Esophagus squamous epithelium (tissue), 5 donors: Measurements from ENCODE around the gene ABCC12. TPM values are rescaled to one million over a fixed set of nuclear protein-coding genes. Genes with fewer than 3 reads are reported as not detected.

ENCODE experiments used
- DNase-seq: peaks from one replicate; lab custom pipeline; 2025; lab: John Stamatoyannopoulos, UW
- H3K27ac ChIP-seq, 4 donors: fragments of 200-600 bp; sonication (generic); one replicate each; pipeline ENCODE4 v1.5.1; 2016 to 2019; ENCODE audit warnings: mild to moderate bottlenecking in 1 of 4
- H3K27me3 ChIP-seq, 4 donors: fragments of 200-600 bp; sonication (generic); 1 replicate in 3 of 4; 2 replicates in 1 of 4; pipeline versions ENCODE4 v1.5.1 to v1.6.0; 2017 to 2021; ENCODE audit warnings: antibody characterized with exemption in 1 of 4
- H3K36me3 ChIP-seq, 3 donors: fragments of 200-600 bp; sonication (generic); one replicate each; pipeline ENCODE4 v1.5.1; 2016 to 2019
- H3K4me1 ChIP-seq, 3 donors: fragments of 200-600 bp; sonication (generic); one replicate each; pipeline ENCODE4 v1.5.1; 2017 to 2019
- H3K4me3 ChIP-seq, 4 donors: fragments of 200-600 bp; sonication (generic); 1 replicate in 3 of 4; 2 replicates in 1 of 4; pipeline ENCODE4 v1.5.1; 2016 to 2019; ENCODE audit warnings: mild to moderate bottlenecking in 2 of 4, moderate library complexity in 1 of 4
- H3K9me3 ChIP-seq, 3 donors: fragments of 200-600 bp; sonication (generic); one replicate each; pipeline ENCODE4 v1.5.1; 2016 to 2019
- POLR2A ChIP-seq, 4 donors: fragments of 450-650 bp; IDR thresholded peaks; one replicate each; pipeline ENCODE4 v1.6.1; 2017; ENCODE audit warnings: antibody characterized with exemption in 4 of 4, mild to moderate bottlenecking in 4 of 4, moderate library complexity in 3 of 4
- whole genome bisulfite sequencing, 2 donors: methylation state at CpG; one replicate each; pipeline ENCODE4 v1.1.5; 2018; 5-methylcytosine and 5-hydroxymethylcytosine counted together
- intact Hi-C: fragments of 100-400 bp; cut with DNase I; formaldehyde crosslinking; loops from one replicate; pipeline ENCODE4 v1.15.0; 2022
- total RNA-seq, 4 donors: library from RNA; depleted of rRNA; stranded (reverse); fragments of >200 nt; gene quantifications; one replicate each; pipeline ENCODE4 v1.1.0, GENCODE V29; 2016
- TF ChIP-seq, protein P1 (sequence below), 6 experiments: fragments of 450-650 bp in 4 of 6; fragments of 200-600 bp in 2 of 6; sonication (generic) in 2 of 6; IDR thresholded peaks; one replicate each; pipeline ENCODE4 v1.5.1; 2016 to 2019; ENCODE audit warnings: antibody characterized with exemption in 6 of 6, mild to moderate bottlenecking in 4 of 6, moderate library complexity in 4 of 6
- donor health status: DM: yes; HTN: yes; CAD: no.

Gene ABCC12
- total RNA-seq, 4 donors from 2014 or later, result not detected

- intact Hi-C loops, result no loop called here
- 67 to 80% methylated on average over 6 to 7 of the region's 7 CpGs for WGBS, 2 donors
These were observed 41.4 kb downstream of the ABCC12 start for GRCh38 chr16:48114410-48114809.

GRCh38 chr16:48113471-48113870 lies 42.3 kb downstream of the ABCC12 start:
- DNase-seq, result no peak
- no peaks in the 10 kb centered on the region for H3K9me3 ChIP-seq
- WGBS, 2 donors, result 73 to 77% methylated on average over 4 to 6 of the region's 7 CpGs
- peaks cover 0 to 63% (median 0%) of the 10 kb centered on the region in 4 donors for H3K27me3 ChIP-seq
- intact Hi-C loops, result no loop called here
- H3K4me3 ChIP-seq, result no peak overlapping the region
- TF ChIP-seq, protein P1, sequence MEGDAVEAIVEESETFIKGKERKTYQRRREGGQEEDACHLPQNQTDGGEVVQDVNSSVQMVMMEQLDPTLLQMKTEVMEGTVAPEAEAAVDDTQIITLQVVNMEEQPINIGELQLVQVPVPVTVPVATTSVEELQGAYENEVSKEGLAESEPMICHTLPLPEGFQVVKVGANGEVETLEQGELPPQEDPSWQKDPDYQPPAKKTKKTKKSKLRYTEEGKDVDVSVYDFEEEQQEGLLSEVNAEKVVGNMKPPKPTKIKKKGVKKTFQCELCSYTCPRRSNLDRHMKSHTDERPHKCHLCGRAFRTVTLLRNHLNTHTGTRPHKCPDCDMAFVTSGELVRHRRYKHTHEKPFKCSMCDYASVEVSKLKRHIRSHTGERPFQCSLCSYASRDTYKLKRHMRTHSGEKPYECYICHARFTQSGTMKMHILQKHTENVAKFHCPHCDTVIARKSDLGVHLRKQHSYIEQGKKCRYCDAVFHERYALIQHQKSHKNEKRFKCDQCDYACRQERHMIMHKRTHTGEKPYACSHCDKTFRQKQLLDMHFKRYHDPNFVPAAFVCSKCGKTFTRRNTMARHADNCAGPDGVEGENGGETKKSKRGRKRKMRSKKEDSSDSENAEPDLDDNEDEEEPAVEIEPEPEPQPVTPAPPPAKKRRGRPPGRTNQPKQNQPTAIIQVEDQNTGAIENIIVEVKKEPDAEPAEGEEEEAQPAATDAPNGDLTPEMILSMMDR (IDR thresholded peaks at IDR 0.05), result peak in 1 of 6 experiments; percentile 24
- TF ChIP-seq POLR2A (IDR thresholded peaks at IDR 0.05), result no peak
- H3K4me1 ChIP-seq, result no peaks in the 10 kb centered on the region
- H3K36me3 ChIP-seq, result no peaks in the 10 kb centered on the region
- H3K27ac ChIP-seq, result no peak overlapping the region

More at GRCh38 chr16:48114410-48114809, 41.4 kb downstream of the ABCC12 start:
- no peaks in the 10 kb centered on the region for H3K9me3 ChIP-seq
- no peak for DNase-seq
- H3K27ac ChIP-seq, result no peak overlapping the region
- H3K4me1 ChIP-seq, result no peaks in the 10 kb centered on the region
- no peak for TF ChIP-seq POLR2A (IDR thresholded peaks at IDR 0.05)
- TF ChIP-seq, protein P1 (IDR thresholded peaks at IDR 0.05), result no peak
- peaks cover 0 to 57% (median 0%) of the 10 kb centered on the region in 4 donors for H3K27me3 ChIP-seq
- H3K36me3 ChIP-seq, result no peaks in the 10 kb centered on the region
- H3K4me3 ChIP-seq, result no peak overlapping the region

DNA sequence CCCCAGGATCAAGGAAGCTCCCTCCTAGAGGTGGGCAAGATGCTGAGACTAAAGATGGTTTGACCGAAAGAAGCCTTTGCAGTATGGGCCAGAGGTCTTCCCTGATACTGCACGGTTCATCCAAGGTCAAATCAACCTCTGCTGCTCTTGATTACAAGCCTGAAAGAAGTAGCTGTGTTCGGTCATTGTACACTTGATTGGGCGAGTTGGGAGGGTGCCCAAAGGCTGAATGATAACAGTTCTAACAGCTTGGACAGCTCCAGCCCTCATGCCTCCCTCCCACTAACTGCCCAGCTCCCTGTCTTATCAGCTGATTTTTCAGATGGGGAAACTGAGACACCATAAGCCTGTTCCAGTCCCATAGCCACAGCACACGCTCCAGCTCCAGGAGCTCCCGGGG lies 42.8 kb downstream of the ABCC12 start:
- 71 to 80% methylated on average over 6 of the region's 6 CpGs for WGBS, 2 donors
- DNase-seq, result no peak
- TF ChIP-seq, protein P1 (IDR thresholded peaks at IDR 0.05), result no peak
- no peak for TF ChIP-seq POLR2A (IDR thresholded peaks at IDR 0.05)
- H3K4me1 ChIP-seq, result no peaks in the 10 kb centered on the region
- no peak overlapping the region for H3K27ac ChIP-seq
- no peaks in the 10 kb centered on the region for H3K9me3 ChIP-seq
- intact Hi-C loops, result no loop called here
- H3K4me3 ChIP-seq, result no peak overlapping the region
- H3K27me3 ChIP-seq, result peaks cover 0 to 65% (median 0%) of the 10 kb centered on the region in 4 donors
- no peaks in the 10 kb centered on the region for H3K36me3 ChIP-seq

DNA sequence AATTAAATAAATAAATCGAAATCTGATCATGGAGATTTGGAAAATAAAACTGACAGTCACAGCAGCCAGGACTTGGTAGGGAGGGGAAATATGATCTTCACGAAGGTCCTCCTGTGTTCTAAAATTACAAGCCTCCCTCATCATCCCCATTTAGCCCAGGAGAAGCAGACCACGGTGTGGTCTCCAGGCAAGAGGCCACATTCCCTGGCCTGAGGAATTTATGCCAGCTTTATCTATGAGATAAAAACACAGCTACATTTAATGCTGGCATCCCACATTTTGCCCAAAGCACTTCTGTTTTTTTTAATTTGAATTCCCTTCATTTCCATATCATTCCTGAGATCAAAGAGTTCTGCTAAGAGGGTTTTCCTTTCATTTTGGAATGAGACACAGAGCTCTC lies 43.2 kb downstream of the ABCC12 start:
- TF ChIP-seq, protein P1 (IDR thresholded peaks at IDR 0.05), result no peak
- no peak for TF ChIP-seq POLR2A (IDR thresholded peaks at IDR 0.05)
- 25 to 34% methylated on average over 3 of the region's 3 CpGs for WGBS, 2 donors
- H3K27me3 ChIP-seq, result peaks cover 0 to 66% (median 0%) of the 10 kb centered on the region in 4 donors
- no peak for DNase-seq
- intact Hi-C loops, result no loop called here
- H3K4me3 ChIP-seq, result no peak overlapping the region
- H3K4me1 ChIP-seq, result no peaks in the 10 kb centered on the region
- H3K27ac ChIP-seq, result no peak overlapping the region
- H3K36me3 ChIP-seq, result no peaks in the 10 kb centered on the region
- no peaks in the 10 kb centered on the region for H3K9me3 ChIP-seq

DNA sequence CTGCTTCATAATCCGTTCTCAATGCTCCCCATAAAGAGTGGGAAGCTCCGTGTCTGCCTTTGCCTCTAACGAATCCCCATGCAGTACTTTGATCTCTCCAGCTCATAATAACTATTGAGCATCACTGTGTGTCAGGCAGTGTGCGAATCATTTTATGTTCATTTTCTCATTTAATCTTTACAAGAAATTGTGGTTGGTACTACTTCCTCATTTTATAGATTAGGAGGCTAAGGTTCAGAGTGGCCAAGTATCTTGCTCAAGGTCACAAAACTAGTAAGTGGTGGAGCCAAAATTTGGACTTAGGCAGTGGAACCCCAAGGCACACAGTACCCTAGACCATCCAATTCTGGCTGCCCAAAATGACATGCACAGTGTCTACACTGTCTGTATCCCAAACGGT lies 44.8 kb downstream of the ABCC12 start:
- WGBS, 2 donors, result 80 to 84% methylated on average over 5 of the region's 5 CpGs
- H3K27me3 ChIP-seq, result peaks cover 0 to 78% (median 0%) of the 10 kb centered on the region in 4 donors
- TF ChIP-seq, protein P1 (IDR thresholded peaks at IDR 0.05), result no peak
- no peak for TF ChIP-seq POLR2A (IDR thresholded peaks at IDR 0.05)
- intact Hi-C loops, result no loop called here
- H3K9me3 ChIP-seq, result no peaks in the 10 kb centered on the region
- no peaks in the 10 kb centered on the region for H3K36me3 ChIP-seq
- DNase-seq, result no peak
- no peak overlapping the region for H3K4me3 ChIP-seq
- no peak overlapping the region for H3K27ac ChIP-seq
- H3K4me1 ChIP-seq, result no peaks in the 10 kb centered on the region
